SH-SY5Y (cell line): ENCODE results near the gene LMAN2.
A peak's percentile ranks its signal among the peaks of the same experiment; 100 is the strongest.

Source experiments
- GATA2 ChIP-seq: IDR thresholded peaks from 2 replicates; pipeline ENCODE4 v1.6.1; 2011; ENCODE audit warnings: mild to moderate bottlenecking, low read depth, low read length
- GATA3 ChIP-seq: IDR thresholded peaks from 2 replicates; pipeline ENCODE4 v1.6.1; 2011; ENCODE audit warnings: low read depth, mild to moderate bottlenecking, low read length, moderate library complexity

The LMAN2 gene

DNA sequence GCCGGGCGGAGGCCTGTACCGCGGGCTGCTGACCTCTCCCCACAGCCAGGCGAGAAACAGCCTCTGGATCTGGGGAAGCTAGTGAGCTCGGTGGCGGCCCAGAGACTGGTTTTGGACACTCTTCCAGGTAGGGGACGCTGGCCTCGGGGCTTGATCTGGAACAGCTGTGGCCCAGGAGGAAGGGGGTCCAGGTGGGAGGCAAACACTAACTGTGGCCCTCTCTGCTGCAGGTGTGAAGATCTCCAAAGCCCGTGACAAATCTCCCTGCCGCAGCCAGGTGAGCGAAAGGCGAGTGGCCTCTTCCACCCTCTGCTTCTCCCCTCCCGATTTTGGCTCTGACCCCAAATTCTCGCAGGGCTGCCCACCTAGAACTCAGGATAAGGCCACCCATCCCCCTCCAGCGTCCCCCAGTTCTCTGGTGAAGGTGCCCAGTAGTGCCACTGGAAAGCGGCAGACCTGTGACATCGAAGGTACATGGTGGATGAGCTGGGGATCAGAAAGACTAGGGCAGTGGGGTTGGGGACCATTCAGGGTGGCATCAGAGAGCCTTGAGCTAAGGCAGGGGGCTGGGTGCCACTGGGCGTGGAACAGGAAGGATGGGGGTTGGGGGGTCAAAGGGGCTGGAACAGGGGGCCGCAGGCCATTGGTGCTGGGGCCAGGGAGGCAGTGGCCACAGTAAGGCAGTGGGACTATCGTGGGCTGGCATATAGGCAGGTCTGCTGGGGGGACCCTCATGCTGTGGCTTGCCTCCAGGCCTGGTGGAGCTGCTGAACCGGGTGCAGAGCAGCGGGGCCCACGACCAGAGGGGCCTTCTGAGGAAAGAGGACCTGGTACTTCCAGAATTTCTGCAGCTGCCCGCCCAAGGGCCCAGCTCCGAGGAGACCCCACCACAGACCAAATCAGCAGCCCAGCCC, 19.9 kb upstream of the LMAN2 start:
- TF ChIP-seq GATA2 (no peak), GATA3 (no peak)

DNA sequence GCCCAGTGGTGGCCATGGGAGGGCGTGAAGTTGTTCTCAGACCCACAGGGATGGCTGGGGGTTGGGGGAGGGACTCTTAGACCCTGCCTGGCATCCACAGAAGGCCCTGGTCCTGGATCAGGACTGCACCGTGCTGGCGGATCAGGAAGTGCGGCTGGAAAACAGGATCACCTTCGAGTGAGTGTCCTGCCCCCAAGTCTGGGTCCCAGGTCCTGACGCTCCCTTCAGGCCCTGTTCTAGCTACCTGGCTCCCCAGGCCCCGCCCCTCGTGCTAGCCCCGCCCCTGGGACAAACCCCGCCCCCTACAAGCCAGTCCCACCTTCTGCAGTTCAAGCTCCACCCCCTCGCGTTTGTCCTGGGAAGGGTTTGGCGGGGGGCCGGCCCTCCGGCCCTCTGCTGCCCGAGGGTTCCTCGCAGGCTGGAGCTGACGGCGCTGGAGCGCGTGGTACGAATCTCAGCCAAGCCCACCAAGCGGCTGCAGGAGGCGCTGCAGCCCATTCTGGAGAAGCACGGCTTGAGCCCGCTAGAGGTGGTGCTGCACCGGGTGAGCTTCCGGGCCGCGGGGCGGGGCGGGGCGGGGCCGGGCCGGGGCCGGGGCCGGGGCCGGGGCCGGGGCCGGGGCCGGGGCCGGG, 19.1 kb upstream of the LMAN2 start:
- no peak for TF ChIP-seq GATA2
- TF ChIP-seq GATA3: no peak

DNA sequence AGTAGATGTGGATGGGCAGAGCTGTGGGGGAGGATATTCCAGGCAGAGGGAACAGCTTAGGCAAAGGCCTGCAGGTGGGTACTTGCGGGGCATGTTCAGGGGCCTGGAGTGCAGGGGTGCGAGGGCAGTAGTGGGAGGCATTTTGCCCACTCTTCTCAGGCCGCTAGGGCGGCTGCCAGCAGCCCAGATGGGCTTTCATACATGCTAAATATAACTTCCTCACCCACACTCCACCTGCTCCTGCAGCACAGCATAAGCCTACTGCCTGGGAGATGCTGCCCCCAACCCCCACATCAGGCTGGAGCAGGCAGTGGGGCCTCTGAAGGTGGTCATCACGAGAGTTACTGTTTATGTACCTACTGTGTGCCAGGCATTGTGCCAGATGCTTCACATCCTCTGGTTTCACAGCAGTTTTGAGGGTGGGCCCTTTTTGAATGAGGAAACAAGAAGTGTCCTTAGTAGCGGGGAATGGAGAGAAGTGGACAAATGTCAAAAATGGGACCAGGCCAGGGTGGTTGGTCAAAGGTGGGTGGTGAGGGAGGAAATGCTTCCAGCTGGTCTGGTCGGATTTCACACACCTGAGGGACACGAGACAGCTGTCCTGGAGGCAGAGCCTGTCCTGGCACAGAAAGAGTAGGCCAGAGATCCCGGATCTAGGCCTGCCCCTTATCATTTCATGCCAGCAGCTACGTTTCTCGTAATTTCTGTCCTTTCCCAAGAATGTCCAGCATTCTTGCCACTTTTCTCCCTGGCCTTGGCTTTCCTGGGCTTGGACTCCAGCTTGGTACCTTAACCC, 18.4 kb upstream of the LMAN2 start:
- TF ChIP-seq GATA2 (no peak), GATA3 (no peak)

- TF ChIP-seq GATA2 (no peak), GATA3 (no peak)
Observed at GRCh38 chr5:177368869-177369644, 17.6 kb upstream of the LMAN2 start.

DNA sequence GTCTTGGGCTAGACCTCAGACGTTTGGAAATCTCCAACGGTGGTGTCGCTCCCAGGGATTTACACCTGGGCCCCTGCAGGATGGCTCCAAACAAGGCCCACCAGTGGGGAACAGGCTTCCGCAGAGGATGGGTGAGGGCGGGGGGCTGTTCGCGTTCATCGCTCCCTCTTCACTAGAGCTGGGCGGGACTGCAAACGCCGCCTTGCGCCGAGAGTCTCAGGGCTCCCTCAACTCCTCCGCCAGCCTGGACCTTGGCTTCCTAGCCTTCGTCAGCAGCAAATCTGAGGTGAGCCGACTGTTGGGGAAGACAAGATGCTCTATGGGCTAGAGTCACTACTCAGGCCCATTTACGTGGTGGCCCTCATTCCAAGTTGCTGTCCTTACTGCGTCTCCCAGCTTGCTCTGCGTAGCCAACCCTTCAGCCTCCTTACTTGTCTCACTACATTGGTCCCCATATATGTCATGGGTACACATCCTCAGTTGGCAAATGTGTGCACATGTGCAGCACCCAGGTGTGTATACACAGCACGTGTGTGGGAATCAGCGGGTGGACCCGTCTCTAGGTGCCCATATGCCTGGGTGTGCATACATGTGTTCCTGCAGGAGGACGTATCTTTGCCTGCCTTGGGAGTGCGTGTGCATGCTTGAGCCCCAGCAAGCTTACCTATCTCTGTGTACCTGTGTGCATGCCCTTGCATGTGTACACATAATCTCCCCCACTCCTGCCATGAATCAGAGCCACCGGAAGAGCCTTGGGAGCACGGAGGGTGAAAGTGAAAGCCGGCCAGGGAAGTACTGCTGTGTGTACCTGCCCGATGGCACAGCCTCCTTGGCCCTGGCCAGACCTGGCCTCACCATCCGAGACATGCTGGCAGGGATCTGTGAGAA, 16.8 kb upstream of the LMAN2 start:
- TF ChIP-seq GATA2 (no peak), GATA3 (no peak)

GRCh38 chr5:177367323-177367848, 15.9 kb upstream of the LMAN2 start:
- TF ChIP-seq GATA3 (no peak), GATA2 (no peak)

- TF ChIP-seq GATA3 (no peak), GATA2 (peak; percentile 35; the same call in 1 of the 2 replicates)
Observed at GRCh38 chr5:177366528-177367322, 15.3 kb upstream of the LMAN2 start.

- no peak for TF ChIP-seq GATA3
- no peak for TF ChIP-seq GATA2
Observed at GRCh38 chr5:177365845-177366527, 14.5 kb upstream of the LMAN2 start.

DNA sequence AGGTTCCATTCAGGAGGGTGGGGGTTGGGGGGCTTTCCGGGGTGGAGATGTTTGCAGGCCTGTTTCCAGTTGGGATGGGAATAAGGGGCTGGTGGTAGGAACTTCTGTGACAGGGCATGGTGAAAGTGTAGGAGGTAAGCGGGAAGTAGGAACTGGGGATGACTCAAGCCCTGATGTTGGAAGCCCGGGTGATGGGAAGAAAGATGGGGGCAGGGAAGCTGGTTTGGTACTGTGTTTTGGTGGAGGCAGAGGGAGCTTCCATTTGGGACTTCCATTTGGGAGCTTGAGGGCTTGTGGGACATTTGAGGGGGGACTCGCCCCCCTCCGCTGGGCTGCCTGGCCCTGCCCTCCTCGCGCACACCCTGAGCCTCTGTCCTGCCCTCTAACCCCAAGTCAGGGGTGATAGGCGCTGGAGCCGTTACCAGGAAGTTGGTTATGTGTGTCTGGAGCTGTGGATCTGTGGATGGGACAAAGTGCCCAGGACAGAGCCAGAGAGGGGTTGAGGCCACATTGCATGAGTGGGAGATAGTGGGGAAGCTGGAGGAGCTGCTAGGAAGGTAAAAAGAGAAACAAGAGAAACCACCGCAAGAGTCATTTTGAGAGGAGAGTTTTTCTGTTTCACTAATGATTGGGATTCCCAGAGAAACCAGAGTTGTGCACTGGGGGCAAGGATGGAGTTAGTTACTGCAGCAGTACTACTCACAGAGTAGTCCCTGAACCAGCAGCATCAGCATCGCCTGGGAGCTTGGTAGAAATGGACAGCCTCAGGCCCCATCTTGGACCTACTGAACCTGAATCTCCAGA, 12.9 kb upstream of the LMAN2 start:
- TF ChIP-seq GATA3 (no peak), GATA2 (no peak)

DNA sequence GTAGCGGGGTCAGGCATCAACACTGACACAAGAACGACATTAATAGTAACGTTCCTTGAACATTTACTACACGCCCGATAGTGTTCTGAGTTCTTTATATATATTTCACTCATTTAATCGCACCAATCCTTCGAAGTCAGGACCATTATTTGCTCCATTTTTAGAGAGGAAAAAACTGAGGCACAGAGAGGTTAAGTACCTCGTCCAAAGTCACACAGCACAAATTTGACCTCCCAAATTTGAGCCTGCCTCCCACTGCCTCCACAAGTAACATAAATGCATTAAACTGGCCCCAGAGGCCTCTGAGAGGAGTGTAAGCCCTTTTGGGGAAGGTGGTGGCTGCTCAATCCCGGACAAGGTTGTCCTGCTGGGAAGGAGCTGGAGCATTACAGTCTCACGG, 12.1 kb upstream of the LMAN2 start:
- TF ChIP-seq GATA2: no peak
- TF ChIP-seq GATA3: no peak

- TF ChIP-seq GATA3: no peak
Observed at GRCh38 chr5:177362610-177363507, 11.4 kb upstream of the LMAN2 start.
